Endothelial cell (in vitro differentiated cells): ENCODE measurements around the gene FMNL1. TPM values are rescaled to one million over a fixed set of nuclear protein-coding genes. Genes with fewer than 3 reads are reported as not detected.

Experiments
- DNase-seq: peaks from one replicate; pipeline ENCODE4 v3.0.0; 2021; ENCODE audit warnings: low spot score
- H3K27ac Mint-ChIP-seq: one replicate; pipeline ENCODE4 v1.8.0; 2021; ENCODE audit warnings: mixed read lengths, inconsistent platforms; ENCODE audit not compliant: unreplicated experiment
- H3K27me3 Mint-ChIP-seq: one replicate; pipeline ENCODE4 v1.8.0; 2021; ENCODE audit warnings: mild to moderate bottlenecking, moderate library complexity, mixed read lengths, inconsistent platforms; ENCODE audit not compliant: unreplicated experiment
- H3K36me3 Mint-ChIP-seq: one replicate; pipeline ENCODE4 v1.8.0; 2021; ENCODE audit warnings: mild to moderate bottlenecking, low read depth, mixed read lengths, inconsistent platforms; ENCODE audit not compliant: unreplicated experiment
- H3K4me1 Mint-ChIP-seq: one replicate; pipeline ENCODE4 v1.8.0; 2021; ENCODE audit warnings: mild to moderate bottlenecking, mixed read lengths, inconsistent platforms; ENCODE audit not compliant: unreplicated experiment
- H3K4me3 Mint-ChIP-seq: one replicate; pipeline ENCODE4 v1.8.0; 2021; ENCODE audit warnings: mild to moderate bottlenecking, mixed read lengths, inconsistent platforms; ENCODE audit not compliant: unreplicated experiment
- H3K9me3 Mint-ChIP-seq: one replicate; pipeline ENCODE4 v1.8.0; 2021; ENCODE audit warnings: mixed read lengths, inconsistent platforms; ENCODE audit not compliant: unreplicated experiment
- CTCF ChIP-seq: fragments of 200-600 bp; sonication (generic); IDR thresholded peaks from one replicate; pipeline ENCODE4 v1.5.0; 2021; ENCODE audit warnings: antibody characterized with exemption; ENCODE audit not compliant: unreplicated experiment
- total RNA-seq: library from RNA; stranded (reverse); fragmentation: NEBNext Ultra II Directional; extraction: Animal tissue kit (Norgen Biotek cat#: 25700); gene quantifications from one replicate; pipeline ENCODE4 v1.2.1, GENCODE V29; 2021; ENCODE audit not compliant: unreplicated experiment

FMNL1 gene
- total RNA-seq, 1 donor from 2014 or later = 103 TPM

- Mint-ChIP-seq H3K4me1 (peaks cover 5% of the 10 kb centered on the region), H3K36me3 (no peaks in the 10 kb centered on the region), H3K27ac (no peak overlapping the region), H3K27me3 (peaks cover 1% of the 10 kb centered on the region), H3K4me3 (no peak overlapping the region), H3K9me3 (no peaks in the 10 kb centered on the region)
- DNase-seq = no peak
- no peak for TF ChIP-seq CTCF
Measured at GRCh38 chr17:45177563-45177962, 44.1 kb upstream of the FMNL1 start.

- Mint-ChIP-seq H3K9me3 (no peaks in the 10 kb centered on the region), H3K27me3 (no peaks in the 10 kb centered on the region), H3K4me1 (peaks cover 3% of the 10 kb centered on the region), H3K4me3 (no peak overlapping the region), H3K36me3 (no peaks in the 10 kb centered on the region), H3K27ac (no peak overlapping the region)
- no peak for TF ChIP-seq CTCF
- no peak for DNase-seq
Measured at GRCh38 chr17:45184144-45184543, 37.5 kb upstream of the FMNL1 start.

- H3K9me3 Mint-ChIP-seq = no peaks in the 10 kb centered on the region
- peaks cover 3% of the 10 kb centered on the region for H3K4me1 Mint-ChIP-seq
- no peak overlapping the region for H3K4me3 Mint-ChIP-seq
- H3K27ac Mint-ChIP-seq = no peak overlapping the region
- TF ChIP-seq CTCF = no peak
- H3K27me3 Mint-ChIP-seq = no peaks in the 10 kb centered on the region
- no peak for DNase-seq
- H3K36me3 Mint-ChIP-seq = no peaks in the 10 kb centered on the region
Measured at GRCh38 chr17:45186801-45187354, 34.8 kb upstream of the FMNL1 start.

GRCh38 chr17:45189009-45189408 lies 32.7 kb upstream of the FMNL1 start:
- Mint-ChIP-seq H3K27me3 (no peaks in the 10 kb centered on the region), H3K9me3 (no peaks in the 10 kb centered on the region), H3K27ac (no peak overlapping the region), H3K36me3 (no peaks in the 10 kb centered on the region), H3K4me3 (no peak overlapping the region), H3K4me1 (peaks cover 3% of the 10 kb centered on the region)
- DNase-seq = no peak
- no peak for TF ChIP-seq CTCF

GRCh38 chr17:45190503-45191255 lies 31.0 kb upstream of the FMNL1 start:
- Mint-ChIP-seq H3K4me1 (peaks cover 3% of the 10 kb centered on the region), H3K4me3 (no peak overlapping the region), H3K9me3 (no peaks in the 10 kb centered on the region), H3K27ac (no peak overlapping the region), H3K36me3 (no peaks in the 10 kb centered on the region), H3K27me3 (no peaks in the 10 kb centered on the region)
- TF ChIP-seq CTCF = no peak
- no peak for DNase-seq
